NCI-H2029 (cell line): ENCODE data around the gene DPY19L1.
"Not testable (repeated sequence)": the region's sequence is repeated elsewhere in the genome, so short reads cannot be mapped to it uniquely, and the experiment has no call there.

Experiments
- DNase-seq: peaks from one replicate; lab custom pipeline; 2025; lab: John Stamatoyannopoulos, UW

The DPY19L1 gene

GRCh38 chr7:34988442-34989125 lies 48.7 kb downstream of the DPY19L1 start:
- DNase-seq, result not testable (repeated sequence)

DNA sequence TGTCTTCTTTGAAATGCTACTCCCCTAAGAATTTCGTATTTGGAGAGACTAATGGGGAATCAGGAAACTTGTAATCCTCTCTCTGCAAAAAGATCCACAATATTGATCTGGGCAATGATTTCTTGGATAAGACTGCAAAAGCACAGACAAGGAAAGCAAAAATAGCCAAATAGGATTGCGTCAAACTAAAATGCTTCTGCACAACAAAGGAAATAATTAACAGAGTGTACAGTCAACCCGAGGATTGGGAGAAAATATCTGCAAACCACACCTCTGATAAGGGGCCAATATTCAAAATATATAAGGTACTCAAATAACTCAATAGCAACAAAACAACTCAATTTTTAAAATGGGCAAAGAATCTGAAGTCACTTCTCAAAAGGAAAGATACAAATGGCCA lies 52.1 kb downstream of the DPY19L1 start:
- DNase-seq, result not testable (repeated sequence)

GRCh38 chr7:34984140-34984539 lies 53.1 kb downstream of the DPY19L1 start:
- not testable (repeated sequence) for DNase-seq

DNA sequence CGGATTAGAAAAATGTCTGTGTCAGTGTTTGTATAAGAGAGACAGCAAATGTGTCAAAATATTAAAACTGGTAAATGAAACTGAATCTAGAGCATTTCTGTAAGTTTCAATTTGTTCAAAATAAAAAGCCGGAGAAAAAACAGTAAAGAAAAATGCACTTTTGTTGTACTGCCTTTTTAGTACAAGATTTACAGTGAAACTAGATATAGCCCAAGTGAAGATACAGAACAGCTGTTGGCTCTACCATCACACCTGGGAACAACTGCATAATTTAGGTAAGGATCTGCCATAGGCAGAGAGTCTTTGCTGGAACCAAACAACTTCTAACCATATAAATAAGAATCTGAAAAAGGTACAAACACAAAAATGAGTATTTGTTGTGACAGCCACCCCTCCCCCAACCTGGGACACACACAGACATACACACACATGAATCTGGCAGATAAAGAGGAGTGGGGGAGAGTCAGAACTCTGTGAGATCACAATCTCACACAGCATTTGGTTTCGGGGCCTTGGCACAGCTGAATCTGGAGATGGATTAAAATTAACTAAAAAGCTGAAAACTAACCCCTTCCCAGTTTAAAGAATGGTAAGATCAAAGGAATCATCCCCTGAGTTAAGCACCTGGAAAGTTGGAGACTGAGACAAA lies 54.8 kb downstream of the DPY19L1 start:
- DNase-seq, result no peak

DNA sequence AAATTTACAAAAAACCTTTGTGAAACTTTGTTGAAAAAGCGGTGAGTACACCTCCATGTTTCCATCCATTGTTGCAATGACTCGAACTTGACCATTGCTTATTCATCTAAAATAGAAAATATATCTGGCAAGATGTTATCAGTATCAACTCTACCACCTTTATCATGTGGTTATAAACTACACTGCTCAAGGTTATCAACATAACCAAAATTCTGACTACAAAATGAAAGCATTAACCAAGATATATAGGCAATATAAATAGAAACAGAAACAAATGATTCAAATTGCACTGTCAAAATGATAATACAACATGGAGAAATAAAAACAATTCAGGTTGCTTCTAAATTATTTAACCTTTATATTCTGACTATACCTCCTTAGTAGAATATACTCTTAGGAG lies 58.2 kb downstream of the DPY19L1 start:
- not testable (repeated sequence) for DNase-seq

GRCh38 chr7:34973400-34973760 lies 63.9 kb downstream of the DPY19L1 start:
- no peak for DNase-seq

GRCh38 chr7:34972739-34973399 lies 64.4 kb downstream of the DPY19L1 start:
- not testable (repeated sequence) for DNase-seq

DNA sequence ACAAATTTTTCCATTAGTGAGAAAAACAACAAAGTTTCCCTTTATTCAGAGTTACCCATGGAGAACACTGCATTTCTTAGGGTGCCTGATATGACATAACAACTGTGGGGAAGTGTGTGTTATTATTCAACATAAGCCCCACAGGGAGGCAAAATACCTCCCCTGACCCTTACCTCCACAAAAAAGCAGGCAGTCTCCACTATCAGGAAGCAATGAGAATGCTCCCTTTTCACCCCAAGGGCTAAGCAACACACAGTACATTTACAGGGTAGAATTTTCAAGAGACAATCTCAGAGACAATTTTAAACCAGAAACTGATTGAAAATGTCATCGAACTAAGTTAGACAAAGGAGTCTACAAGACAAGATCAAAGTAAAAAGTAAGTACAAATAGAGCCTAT lies 69.5 kb downstream of the DPY19L1 start:
- DNase-seq, result not testable (repeated sequence)

- DNase-seq, result not testable (repeated sequence)
Measured at GRCh38 chr7:34966504-34966903, 70.8 kb downstream of the DPY19L1 start.

DNA sequence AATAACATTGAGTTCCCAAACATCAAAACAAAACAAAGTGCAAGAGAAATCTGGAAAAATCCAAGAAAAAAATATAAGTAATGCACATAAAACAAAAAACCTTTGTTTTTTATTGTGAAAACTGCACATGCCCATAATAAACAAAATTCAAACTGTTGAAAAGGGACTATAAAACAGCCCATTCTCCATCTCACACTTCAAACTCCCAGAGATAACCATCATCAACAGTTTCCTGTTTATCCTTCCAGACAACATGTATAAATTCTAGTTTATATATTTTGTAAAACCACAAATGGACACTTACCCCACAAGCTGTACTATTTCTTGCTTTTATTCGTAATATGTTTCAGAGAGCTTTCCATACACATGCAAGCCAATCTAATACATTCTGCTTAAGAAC lies 79.3 kb downstream of the DPY19L1 start:
- no peak for DNase-seq

DNA sequence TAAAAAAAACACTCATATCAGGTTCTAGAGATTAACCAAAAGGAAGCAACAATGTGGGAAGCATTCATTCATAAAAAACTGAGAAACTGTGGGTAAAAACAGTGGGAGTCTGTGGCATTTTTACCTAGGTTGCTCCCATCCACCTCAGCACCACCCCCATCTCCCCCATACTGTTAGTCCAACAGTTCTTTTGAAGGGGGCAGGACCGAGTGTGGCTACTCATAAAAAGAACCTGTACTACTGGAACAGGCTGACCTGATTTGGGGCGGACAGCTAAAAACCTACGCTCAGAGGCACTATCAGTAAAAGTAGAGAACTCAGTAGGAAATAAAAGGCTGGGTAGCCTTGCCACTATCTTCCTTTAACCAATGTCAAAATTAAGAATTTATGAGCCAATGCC lies 84.5 kb downstream of the DPY19L1 start:
- DNase-seq, result no peak

DNA sequence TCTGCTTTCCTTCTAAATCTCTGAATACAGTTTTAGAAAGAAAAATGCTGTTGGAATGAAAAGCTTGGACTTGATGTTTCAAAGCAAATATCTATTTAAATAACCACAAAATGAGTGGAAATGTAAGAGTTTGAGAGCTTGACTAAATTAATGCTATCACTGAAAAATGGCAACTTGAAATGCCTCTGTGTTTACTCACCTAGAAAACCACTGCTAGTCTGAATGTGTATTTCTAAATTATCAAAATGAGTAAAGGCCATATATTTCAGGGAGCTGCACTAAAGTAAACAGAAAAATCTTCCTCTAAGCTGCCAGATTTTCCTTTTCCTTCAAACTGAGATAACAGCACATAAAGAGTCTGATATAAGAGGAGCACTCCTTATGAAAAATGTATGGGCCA lies 87.9 kb downstream of the DPY19L1 start:
- DNase-seq, result no peak

DNA sequence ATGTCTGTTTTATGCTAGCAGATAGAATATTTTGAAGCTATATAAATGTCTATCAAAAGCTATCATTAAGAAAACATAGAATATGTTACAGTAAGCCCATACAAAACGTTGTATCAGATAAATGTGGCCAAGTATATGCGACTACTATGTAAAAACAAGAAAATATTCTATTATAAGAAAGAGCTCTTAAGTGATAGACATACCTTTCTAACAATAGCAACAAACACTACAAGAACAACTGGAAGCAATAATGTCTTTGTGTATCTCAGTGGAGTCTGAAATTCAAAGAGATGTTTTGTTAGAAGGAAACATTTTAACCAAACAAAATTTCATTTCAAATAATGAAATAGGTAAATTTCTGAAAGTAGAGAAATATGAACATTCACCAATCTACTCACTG lies 89.9 kb downstream of the DPY19L1 start:
- DNase-seq, result not testable (repeated sequence)

- no peak for DNase-seq
Measured at GRCh38 chr7:34946486-34946885, 90.8 kb downstream of the DPY19L1 start.

DNA sequence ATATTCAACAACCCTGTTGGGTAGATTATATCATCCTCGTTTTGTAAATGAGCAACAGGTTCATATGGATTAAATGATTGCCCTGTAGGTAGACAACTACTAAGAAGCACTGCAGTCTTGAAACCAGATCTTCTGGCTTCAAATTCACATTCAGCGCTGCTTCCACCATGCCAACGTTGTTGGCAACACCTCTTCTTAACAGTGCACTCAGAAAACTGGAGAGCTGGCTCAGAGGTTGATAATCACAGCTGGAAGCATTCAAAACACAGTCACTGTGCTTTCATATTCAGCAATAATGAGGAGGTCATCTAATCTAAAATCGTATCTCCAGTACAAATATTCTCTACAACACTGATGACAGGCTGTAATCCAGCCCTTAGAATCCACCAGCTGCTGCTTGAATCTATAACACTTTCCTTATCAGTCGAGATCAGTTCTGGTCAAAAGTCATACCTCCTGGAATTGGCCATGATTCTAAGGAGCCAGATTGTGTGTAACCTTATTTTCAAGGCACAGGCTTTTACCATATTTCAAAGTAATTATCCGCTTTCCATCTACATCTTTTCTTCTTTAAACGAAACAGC lies 91.3 kb downstream of the DPY19L1 start:
- not testable (repeated sequence) for DNase-seq

GRCh38 chr7:34939175-34939574 lies 98.1 kb downstream of the DPY19L1 start:
- DNase-seq, result no peak

DNA sequence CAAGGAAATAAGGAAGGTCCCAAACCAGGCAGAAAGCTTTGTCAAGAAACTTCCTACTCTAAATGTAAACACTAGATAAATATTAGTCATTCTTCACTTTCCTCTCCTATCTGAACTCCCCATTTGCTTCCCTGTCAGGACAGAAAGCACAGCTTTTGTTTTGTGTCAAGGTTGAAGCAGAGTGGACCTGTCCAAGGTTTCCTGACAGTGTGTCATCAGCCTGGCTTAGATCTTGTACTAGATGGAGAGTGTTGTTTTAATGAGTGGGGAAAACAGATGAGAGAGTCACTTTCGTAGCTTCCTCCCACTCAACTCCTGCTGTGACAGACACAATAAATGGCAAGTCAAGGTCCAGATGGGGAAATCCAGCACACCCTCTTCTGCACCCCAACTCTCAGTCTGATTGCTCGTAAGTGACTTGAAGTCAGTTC lies 101.5 kb downstream of the DPY19L1 start:
- not testable (repeated sequence) for DNase-seq

GRCh38 chr7:34931739-34932138 lies 105.5 kb downstream of the DPY19L1 start:
- no peak for DNase-seq

DNA sequence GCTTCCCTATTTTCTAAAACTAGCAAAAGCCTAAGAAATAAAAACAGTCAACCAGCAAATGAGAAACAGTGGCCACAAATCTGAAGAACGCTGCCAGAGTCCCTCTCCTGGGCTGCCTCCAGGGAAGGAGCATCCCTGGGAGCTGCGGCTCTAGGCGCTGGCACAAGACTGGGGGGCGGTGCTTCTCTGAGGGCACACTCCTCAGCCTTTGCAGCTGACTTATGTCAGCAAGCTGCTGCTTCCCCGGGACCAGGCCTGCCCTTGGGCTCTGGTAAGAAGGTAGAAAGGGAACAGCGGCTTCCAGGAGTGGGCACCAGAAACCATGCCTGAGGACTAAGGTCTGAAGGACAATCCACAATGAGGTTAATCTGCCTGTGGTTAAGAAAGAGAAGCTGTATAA lies 107.5 kb downstream of the DPY19L1 start:
- not testable (repeated sequence) for DNase-seq

GRCh38 chr7:34928560-34928959 lies 108.7 kb downstream of the DPY19L1 start:
- DNase-seq, result no peak

GRCh38 chr7:34928052-34928451 lies 109.2 kb downstream of the DPY19L1 start:
- no peak for DNase-seq

DNA sequence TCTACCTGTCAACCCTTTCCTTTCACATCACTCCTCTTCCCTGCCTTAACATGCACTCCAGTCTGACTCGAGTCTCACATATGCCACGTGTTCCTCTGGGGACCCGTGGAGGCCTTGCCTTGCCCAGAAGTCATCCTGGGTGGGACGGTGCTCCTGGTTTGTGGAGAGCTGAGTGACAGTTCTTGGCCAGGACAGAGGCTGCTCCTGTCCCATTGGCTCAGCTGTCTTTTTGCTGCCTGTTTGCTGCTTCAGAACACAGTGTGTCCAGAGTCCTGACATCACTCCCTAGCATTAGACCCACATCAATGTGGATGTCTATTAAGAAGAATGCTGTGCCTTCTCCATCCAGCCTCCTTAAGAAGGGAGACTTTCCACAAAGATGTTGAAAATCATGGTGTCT lies 116.8 kb downstream of the DPY19L1 start:
- not testable (repeated sequence) for DNase-seq

- DNase-seq, result not testable (repeated sequence)
Measured at GRCh38 chr7:34919038-34919437, 118.2 kb downstream of the DPY19L1 start.
